HG02571 (cell line): ENCODE measurements around the gene ZBTB32.

Experiments
- ATAC-seq: cut with Tn5 transposase; IDR thresholded peaks from one replicate; pipeline ENCODE4 v1.9.1; 2021; ENCODE audit warnings: mild to moderate bottlenecking, moderate library complexity; ENCODE audit not compliant: unreplicated experiment

The ZBTB32 gene

DNA sequence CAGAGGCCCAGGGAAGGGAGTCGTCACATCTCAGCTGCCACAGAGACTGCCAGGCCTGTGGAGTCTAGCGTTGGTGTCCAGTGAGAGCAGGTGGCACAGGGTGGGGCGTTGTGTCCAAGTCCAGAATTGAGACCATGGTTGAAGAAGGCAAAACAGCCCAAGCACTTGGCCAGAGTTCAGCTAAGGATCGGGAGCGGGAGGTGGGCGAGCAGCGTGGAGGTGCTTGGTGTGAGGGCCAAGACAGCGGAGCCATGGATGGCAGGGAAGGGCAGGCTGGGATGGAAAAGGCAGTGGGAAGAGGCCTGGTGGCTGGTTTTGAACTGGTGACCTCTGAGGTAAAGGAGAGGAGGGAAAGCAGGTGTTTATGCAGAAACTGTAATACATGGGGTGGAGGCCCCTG is 29.9 kb downstream of the ZBTB32 start:
- ATAC-seq, result no peak

DNA sequence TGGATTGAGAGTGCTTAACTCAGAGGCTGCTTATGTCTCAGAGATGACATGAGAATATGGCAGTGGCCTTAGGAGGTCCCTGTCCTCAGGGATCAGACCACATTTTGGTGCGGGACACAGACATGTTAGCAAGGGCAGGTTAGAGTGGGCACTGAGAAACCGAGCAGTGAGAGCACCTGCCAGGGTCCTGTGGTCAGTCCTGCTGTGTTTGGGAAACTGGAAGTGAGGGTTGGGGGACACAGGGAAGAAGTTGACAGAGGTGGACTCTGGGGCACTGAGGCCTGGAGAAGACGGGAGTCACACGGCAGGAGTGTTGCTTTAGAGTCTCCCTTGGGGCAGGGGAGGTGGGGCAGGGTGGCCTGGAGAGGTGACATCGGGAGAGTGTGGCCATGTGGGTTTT is 30.5 kb downstream of the ZBTB32 start:
- no peak for ATAC-seq

DNA sequence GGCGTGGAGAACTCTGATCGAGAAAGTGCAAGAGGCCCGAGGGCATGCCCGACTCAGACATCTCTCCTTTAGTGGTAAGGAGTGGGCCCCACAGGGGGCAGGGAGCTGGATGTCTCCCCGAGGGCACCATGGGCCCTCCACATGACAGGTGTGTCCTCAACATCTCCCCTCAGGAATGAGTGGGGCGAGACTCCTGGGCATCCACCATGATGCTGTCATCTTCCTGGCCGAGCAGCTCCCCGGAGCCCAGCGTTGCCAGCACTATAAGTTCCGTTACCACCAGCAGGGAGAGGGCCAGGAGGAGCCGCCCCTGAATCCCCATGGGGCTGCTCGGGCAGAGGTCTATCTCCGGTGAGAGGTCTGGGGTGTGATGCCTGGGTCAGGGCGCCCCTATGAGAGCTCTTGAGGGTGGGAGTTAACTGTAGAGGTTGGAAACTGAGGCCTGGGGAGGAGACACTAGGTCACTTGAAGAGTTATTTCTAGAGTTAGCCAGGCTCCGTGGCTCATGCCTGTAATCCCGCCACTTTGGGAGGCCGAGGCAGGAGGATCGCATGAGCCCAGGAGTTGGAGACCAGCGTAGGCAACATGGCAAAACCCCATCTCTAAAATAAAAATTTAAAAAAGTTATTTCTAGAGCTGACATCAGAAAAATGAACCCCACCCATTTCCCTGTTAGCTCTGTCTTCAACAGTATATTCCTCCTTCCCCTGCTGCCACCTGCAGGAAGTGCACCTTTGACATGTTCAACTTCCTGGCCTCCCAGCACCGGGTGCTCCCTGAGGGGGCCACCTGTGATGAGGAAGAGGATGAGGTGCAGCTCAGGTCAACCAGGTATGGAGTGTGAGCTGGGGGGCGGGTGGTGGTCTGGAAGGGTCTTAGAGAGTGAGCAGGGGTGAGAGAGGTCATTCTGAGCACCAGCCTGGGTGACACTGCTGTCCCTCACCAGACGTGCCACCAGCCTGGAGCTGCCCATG is 32.8 kb downstream of the ZBTB32 start:
- no peak for ATAC-seq

DNA sequence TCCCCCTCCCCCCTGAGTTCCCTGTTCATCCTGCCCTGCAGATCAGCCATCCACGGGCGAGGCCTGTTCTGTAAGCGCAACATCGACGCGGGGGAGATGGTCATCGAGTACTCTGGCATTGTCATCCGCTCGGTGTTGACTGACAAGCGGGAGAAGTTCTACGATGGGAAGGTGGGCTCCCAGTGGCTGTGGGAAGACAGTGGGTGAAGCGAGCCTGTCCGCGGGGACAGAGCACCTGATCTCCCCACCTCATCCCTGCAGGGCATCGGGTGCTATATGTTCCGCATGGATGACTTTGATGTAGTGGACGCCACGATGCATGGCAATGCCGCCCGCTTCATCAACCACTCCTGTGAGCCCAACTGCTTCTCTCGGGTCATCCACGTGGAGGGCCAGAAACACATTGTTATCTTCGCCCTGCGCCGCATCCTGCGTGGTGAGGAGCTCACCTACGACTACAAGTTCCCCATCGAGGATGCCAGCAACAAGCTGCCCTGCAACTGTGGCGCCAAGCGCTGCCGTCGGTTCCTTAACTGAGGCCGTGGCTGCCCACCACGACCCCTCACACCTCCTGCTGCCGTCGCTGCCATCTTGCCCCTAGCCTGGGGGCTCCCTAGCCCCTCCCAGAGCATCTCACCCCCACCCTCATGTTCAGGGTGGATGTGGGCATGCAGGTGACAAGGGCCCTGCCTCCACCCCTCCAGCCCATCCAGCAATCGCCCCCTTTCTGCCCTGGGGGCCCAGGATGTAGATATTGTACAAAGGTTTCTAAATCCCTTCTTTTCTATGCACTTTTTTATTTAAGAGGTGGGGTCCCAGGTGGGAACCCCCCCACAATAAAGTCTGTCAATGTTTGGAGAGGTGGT is 33.9 kb downstream of the ZBTB32 start:
- ATAC-seq, result no peak

DNA sequence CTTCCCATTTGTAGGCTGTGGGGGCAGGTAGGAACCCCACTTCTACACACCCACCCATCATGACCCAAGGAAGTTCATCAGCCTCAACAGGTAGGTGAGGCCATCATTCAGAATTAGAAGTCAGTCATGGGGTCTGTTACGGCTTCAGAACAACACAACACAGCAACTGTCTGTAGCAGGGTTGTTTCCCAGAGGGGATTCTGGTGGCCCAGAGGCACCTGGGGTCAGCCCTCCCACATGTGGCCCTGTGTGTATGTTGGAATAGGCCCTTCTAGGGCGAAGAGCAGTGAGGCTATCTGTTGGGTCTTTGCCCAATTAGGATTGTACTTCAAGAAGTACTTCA is 34.5 kb downstream of the ZBTB32 start:
- ATAC-seq, result no peak

DNA sequence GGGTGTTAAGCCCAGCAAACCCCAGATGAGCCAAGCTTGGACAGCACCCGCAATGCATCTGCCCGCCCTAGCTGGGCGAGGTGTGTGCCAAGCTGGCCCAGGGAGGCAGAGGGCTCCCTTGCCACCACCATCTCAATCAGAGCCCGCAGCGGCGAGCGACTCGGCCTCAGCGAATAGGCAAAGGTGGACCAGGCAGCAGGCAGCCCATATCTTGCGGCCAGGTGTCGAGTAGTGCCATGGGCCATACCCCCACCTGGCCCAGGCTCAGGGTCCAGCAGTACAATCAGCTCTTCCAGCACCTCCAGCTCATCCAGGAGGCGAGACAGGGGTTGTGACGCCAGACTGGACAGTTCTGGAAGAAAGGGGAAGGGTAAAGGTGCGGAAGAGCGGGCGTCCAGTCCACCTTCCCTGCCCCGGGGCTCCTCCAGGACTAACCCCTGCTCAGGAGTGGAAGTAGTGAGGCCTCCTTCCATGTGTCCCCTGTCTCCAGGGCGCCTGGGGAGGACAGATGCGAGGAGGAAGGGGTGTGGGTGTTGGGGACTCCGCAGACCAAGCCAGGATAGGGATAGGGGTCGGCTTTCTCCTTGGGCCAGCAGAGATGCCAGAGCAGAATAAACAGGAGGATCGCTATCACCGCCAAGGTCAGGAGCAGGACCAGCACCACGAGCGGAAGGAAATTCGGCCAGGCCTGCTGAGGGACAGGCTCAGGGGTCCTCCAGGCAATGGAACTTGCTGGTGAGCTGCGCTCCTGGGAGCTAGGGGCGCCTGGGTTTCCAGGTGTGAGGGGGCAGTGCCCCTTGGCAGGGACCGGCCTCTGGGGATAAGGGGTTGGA is 35.1 kb downstream of the ZBTB32 start:
- no peak for ATAC-seq

DNA sequence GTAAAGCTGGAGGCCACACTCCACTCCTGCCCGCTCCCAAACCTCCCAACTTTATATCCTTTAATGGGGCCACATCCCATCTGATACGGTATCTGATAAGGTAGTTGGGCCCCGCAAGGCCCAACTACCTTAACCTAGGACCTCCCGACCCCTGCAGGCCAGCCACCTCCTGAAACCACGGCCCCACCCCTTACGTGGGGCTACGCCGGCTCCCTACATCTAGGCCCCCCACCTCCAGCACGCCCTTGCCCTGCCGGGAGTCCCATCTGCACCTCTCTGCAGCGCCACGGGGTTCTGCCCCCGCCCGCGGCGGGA is 35.7 kb downstream of the ZBTB32 start:
- peak; percentile 4 for ATAC-seq

DNA sequence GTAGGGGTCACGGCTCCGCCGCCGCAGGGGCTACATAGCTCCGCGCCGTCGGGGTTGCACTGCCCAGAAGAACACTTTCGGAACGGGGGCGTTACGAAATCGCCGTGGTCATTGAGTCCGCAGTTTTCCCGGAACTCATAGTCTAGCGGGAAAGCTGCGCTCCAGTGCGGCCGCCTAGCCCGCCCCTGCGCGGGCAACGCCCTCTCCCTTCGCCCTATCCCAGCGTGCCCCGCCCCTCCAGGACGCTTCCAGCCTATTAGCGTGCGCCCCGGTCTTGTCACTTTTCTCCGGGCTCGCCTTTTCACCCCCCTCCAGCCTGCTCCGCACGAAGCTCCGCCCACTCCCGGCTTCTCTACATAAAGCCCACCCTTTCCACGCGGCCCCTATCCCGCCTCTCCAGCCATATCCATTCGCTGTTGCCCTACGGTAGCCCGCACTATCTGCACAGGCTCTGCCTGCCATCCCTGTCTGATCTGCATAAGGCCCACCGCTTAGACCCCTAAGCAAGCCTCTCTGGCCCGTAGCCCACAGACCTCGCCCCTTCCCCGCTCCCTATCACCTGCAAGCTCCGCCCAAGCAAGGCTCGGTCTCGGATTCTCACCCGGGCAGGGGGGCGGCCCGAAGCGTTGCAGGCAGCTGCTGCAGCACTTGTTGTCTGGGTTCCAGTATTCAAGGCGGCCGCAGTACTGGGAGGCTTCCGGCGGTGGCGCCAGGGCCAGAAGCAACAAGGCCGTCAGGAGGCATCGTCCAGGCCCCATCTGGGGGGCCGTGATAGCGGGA is 36.3 kb downstream of the ZBTB32 start:
- ATAC-seq, result peak; percentile 57

DNA sequence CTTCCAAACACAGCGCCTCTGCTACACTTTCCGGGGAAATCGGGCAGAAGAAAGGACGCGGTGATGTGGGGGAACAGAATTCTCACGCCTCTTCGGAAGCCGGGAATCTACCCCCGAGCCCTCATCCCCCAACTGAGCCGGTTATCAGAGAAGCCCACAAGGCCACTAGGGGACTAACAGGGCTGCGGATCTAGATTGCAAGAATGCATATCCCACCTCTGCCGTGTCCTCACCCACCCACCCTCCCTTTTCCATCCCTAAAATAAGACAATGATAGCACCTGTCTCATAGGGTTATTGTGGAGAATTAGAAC is 36.8 kb downstream of the ZBTB32 start:
- ATAC-seq, result no peak

DNA sequence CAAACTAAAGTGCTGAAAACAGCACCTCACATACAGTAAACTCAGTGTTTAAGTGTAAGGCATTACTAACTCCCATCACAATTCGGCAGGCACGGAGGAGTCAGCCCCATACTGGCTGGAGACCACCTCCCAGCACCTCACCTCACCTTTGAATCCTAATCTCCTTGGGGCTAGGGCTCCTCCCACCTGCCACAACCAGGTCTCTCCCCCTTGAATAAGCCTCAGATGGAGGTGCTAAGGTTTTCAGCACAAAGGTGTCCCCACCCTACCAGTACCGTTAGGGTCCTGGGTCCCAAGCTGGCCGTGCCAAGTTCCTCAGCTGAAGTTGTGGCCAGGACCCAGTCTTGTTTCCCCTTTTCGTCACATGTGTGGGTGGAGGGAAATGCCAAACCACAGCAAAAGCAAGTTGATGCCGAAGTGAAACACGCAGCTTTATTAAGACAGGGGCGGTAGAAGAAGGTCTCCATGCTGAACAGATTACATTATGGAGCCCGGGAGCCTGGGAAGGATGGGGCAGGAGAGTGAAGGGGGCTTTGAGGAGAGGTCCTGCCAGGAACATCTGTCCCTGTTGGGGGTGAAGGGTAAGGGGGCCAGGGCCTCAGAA is 37.9 kb downstream of the ZBTB32 start, which contains the start of gene IGFLR1:
TSS of gene IGFLR1 (minus strand) at position 332 of the 604 bp plus-strand sequence. CDS start 1,272 bp downstream, outside the sequence.
- no peak for ATAC-seq

DNA sequence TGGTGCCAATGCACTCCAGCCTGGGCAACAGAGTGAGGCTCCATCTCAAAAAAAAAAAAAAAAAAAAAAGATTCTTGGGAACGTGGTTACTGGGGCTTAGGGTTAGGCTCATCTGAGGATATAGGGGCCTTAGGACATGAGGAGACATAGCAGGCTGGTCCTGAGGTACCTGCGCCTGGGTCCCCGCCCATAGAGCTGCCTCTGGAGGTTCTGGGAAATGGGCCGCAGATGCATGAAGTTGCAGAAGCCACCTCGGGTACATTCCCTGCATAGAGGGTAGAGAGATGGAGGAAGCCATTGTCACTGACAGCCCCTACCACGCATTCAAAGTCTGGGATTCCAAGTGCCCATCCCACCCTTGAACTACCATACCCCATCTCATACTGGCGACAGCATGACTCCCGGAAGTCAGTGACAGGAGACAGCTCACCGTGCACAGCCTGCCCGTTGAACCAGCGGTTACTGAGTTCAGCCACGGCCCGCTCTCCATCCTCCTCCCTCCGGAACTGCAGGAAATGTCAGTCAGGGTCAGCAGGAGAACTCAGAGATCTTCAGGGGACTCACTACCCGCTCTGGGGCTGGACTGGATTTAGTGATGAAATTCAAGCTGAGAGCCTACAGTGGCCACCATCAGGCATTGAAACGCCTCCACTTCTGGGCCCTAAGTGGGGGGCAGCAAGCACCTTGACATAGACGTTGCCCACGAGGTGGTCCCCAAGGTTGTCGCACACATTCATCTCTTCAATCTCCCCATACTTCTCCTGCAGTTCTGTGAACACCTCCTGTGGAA is 39.5 kb downstream of the ZBTB32 start:
- no peak for ATAC-seq

DNA sequence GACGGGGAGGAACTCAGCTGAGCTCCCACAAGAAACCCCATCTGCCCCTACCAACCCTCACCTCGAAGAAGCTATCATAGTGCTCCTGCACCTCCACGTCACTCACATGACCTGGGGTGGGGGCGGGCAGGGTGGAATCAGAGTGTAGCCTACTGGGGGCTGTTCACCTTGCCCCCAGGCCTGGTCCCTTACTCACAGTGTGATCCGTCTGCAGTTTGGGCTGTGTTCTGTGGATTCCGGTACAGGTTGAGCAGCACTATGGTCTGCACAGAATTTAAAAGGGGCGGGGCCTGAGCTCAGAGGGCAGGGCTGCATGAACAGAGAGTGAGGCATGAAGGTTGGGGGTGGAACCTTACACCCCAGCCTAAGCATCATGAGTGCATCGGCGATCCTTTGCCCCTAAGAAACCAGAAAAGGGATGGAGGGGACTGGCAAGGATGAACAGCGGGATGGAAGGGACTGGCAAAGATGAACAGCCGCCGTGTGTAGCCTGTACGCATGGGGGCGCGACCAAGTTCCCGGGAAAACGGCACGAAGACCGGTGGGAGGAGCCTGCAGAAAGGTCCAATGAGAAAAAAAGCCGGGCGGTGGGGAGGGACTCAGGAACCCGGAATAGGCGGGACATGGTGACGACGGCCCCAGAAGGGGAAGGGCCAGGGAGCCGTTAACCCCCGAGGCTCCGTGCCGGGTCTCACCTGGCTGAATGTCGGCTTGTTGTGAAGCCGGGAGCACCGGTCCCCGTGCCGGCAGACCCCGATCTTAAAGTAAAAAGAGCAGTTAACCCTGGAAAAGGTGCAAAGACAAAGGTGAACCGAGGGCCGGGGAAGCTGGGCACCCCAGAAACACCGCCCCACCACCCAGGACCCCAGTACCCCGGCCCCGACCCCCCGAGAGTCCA is 40.3 kb downstream of the ZBTB32 start:
- peak; percentile 39 for ATAC-seq

DNA sequence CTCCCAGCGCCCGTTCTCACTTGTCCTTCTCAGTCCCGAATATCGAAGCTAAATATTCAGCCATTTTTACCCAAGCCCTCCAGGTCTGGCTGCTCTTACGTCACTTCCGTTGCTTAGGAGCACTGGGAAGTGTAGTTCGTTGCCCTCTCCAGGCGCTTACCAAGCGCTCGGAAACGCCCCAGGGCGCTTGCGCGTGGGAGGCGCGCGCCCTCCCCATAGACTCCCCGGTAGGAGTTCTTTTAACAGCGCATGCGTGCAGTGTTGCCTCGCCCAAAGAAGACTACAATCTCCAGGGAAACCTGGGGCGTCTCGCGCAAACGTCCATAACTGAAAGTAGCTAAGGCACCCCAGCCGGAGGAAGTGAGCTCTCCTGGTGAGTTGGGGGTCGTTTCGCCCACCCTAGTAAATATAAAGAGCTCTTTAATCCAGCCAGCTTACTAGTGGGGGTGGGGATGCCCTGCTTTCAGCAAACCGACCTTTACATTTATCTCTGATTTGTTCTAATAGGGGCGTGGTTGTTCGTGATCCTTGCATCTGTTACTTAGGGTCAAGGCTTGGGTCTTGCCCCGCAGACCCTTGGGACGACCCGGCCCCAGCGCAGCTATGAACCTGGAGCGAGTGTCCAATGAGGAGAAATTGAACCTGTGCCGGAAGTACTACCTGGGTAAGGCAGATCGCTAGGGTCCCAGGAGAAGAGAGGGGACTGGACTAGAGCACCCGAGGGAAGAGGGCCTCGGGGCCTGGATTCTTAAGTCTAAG is 41.1 kb downstream of the ZBTB32 start, which contains the start of the genes PSENEN and U2AF1L4:
TSS of gene PSENEN (plus strand) at position 324 of the 759 bp plus-strand sequence. CDS start at position 604, 280 bp downstream.
TSS of gene U2AF1L4 (minus strand) at position 91 of the 759 bp plus-strand sequence. CDS start at position 64, 27 bp downstream.
- ATAC-seq, result peak; percentile 37

DNA sequence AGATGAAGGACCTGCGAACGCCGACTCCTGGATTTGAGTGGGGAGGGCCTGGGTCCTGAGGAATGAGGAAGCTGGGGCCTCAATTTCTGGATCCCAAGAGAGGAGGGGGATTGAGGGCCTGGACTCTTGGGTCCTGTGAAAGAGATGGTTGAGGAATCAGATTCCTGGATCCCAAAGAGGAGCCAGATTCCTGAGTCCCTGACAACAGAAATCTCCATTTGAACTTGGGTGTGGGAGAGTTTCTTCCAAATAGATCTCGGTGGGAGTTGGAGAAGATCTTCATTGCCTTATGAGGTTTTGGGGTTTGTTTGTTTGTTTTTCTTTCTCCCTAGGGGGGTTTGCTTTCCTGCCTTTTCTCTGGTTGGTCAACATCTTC is 41.7 kb downstream of the ZBTB32 start:
- ATAC-seq, result no peak

DNA sequence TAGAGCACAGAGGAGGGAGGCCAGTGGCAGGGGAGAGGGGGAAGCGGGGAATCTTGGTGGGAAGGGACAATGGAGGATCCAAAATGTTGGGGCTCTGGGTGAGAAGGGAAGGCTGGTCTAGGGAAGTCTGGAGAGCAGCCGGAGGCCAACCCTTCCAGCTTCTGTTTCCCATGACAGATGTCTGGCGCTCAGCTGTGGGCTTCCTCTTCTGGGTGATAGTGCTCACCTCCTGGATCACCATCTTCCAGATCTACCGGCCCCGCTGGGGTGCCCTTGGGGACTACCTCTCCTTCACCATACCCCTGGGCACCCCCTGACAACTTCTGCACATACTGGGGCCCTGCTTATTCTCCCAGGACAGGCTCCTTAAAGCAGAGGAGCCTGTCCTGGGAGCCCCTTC is 42.2 kb downstream of the ZBTB32 start:
- no peak for ATAC-seq

DNA sequence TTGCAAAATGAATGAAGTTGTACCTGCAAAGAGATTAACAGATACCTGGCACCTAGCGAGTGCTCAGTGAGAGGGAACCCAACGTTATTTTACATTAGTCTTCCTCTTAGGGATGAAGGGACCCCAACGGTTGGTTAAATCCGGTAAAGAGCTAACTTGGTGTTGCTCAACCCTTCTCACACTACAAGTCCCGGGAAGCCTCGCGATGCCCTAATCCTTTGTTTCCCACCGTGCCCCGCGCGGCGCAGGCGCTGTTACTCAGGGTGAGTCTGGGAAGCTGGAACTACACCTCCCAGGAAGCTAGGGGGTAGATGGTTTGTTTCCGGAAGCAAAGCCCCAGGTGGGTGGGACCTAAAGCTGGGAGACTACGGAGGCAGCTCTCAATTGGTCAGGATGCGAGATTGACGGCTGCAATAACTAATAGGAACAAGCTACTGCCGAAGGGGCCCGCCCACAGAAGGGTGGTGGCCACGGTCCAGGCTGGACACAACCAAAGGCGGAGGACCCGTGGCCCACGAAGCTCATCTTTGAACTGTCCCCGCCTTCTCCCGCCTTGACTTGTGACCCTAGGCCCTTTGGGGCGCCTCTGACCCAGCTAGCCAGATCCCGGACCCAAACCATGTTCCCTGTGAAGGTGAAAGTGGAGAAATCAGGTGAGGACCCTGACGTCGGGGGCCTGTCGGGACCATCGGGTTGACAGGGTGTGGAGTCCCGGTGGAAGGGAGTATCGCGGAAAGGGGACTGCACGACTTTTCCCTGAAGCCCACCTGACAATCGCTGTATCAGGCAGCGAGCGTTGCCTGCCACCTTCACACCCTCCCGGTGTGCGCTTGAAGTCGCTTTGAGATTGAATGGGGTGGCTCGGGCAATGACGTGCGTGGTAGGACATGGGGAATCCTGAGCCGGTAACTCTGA is 44.0 kb downstream of the ZBTB32 start, which contains the start of gene LIN37:
TSS of gene LIN37 (plus strand) at position 471 of the 915 bp plus-strand sequence. CDS start at position 620, 149 bp downstream.
- peak; percentile 55 for ATAC-seq
